ENCODE results near the gene TNS3. TPM values are rescaled to one million over a fixed set of nuclear protein-coding genes. Genes with fewer than 3 reads are reported as not detected.
A peak's percentile ranks its signal among the peaks of the same experiment; 100 is the strongest.

The TNS3 gene
- total RNA-seq, 1 donor from 2014 or later, result 174 TPM

GRCh38 chr7:47432671-47433563, 149.0 kb downstream of the TNS3 start:
- DNase-seq (no peak), ATAC-seq (peak; percentile 28 to 46)
- Histone ChIP-seq H3K4me3 (no peak overlapping the region), H3K4me1 (peaks cover 5% of the 10 kb centered on the region), H3K36me3 (peaks cover 28% of the 10 kb centered on the region), H3K27me3 (ENCODE audit: low read depth) (no peaks in the 10 kb centered on the region), H3K27ac (peak overlapping the region; percentile 40), H3K9me3 (no peaks in the 10 kb centered on the region)
- intact Hi-C loops (cut with DNase I), result loop anchor here (10.0 kb wide), 1 partner anchor 372 kb away; no protein-coding TSS in a partner anchor
- TF ChIP-seq CTCF (IDR thresholded peaks at IDR 0.05), result no peak

DNA sequence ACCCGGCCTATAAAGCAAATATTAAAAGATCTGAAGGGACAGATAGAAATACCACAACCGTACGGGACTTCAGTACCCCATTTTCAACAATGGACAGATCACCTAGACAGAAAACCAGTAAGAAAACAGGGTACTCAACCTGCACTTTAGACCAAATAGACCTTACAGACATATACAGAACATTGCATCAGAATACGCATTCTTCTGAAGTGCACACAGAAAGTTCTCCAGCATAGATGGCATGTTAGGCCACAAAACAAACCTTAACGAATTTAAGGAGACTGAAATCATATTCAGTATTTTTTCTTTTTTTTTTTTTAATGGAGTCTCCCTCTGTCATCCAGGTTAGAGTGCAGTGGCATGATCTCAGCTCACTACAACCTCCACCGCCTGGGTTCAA, 151.5 kb downstream of the TNS3 start:
- Histone ChIP-seq H3K27me3 (ENCODE audit: low read depth) (no peaks in the 10 kb centered on the region), H3K9me3 (no peaks in the 10 kb centered on the region), H3K4me3 (no peak overlapping the region), H3K4me1 (no peaks in the 10 kb centered on the region), H3K36me3 (peaks cover 45% of the 10 kb centered on the region), H3K27ac (no peak overlapping the region)
- DNase-seq (no peak), ATAC-seq (no peak)
- intact Hi-C loops (cut with DNase I), result loop anchor here (10.0 kb wide), 1 partner anchor 374 kb away; no protein-coding TSS in a partner anchor
- no peak for TF ChIP-seq CTCF (IDR thresholded peaks at IDR 0.05)

DNA sequence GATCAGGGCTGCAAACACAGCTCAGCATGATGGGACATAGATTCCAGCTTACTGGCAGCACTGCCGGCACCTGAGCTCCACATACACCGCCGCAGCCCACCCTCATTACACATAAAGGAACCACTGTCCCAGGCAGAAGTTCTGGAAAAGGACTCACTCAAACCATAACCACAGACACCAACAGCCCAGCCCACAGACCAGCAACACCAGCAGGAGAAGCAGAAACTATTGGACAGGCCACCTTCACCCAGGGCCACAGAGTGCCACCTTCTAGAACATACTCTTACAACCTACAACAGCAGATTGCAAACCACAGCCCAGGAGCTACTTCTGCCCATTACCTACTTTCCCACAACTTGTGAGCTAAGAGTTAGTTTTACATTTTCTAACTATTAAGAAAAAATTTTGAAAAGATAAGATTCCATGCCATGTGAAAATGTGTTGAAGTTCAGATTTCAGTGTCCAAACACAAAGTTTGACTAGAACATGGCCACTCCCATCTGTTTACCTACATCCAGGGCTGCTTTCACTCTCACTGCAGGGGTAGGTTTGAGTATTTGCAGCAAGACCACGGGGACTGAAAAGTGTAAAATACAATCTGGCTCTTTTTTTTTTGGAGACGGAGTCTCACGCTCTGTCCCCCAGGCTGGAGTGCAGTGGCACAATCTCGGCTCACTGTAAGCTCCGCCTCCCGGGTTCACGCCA, 153.0 kb downstream of the TNS3 start:
- no peak overlapping the region for H3K4me3 ChIP-seq
- ATAC-seq (no peak), DNase-seq (no peak)
- H3K36me3 ChIP-seq, result peaks cover 47% of the 10 kb centered on the region
- no peak overlapping the region for H3K27ac ChIP-seq
- intact Hi-C loops (cut with DNase I), result no loop called here
- TF ChIP-seq CTCF (IDR thresholded peaks at IDR 0.05), result no peak
- H3K9me3 ChIP-seq, result no peaks in the 10 kb centered on the region
- no peaks in the 10 kb centered on the region for H3K27me3 ChIP-seq (ENCODE audit: low read depth)
- H3K4me1 ChIP-seq, result no peaks in the 10 kb centered on the region

GRCh38 chr7:47428052-47428767, 153.7 kb downstream of the TNS3 start:
- intact Hi-C loops (cut with DNase I), result no loop called here
- no peak for TF ChIP-seq CTCF (IDR thresholded peaks at IDR 0.05)
- Histone ChIP-seq H3K36me3 (peaks cover 53% of the 10 kb centered on the region), H3K4me3 (no peak overlapping the region), H3K9me3 (no peaks in the 10 kb centered on the region), H3K27ac (no peak overlapping the region), H3K4me1 (no peaks in the 10 kb centered on the region), H3K27me3 (ENCODE audit: low read depth) (no peaks in the 10 kb centered on the region)
- ATAC-seq (no peak), DNase-seq (no peak)

GRCh38 chr7:47427051-47427643, 154.8 kb downstream of the TNS3 start:
- H3K27ac ChIP-seq, result no peak overlapping the region
- no peaks in the 10 kb centered on the region for H3K9me3 ChIP-seq
- intact Hi-C loops (cut with DNase I), result no loop called here
- ATAC-seq, result no peak
- H3K4me3 ChIP-seq, result no peak overlapping the region
- H3K27me3 ChIP-seq (ENCODE audit: low read depth), result no peaks in the 10 kb centered on the region
- TF ChIP-seq CTCF (IDR thresholded peaks at IDR 0.05), result no peak
- no peak for DNase-seq
- H3K4me1 ChIP-seq, result no peaks in the 10 kb centered on the region
- peaks cover 54% of the 10 kb centered on the region for H3K36me3 ChIP-seq
